Mucosa of rectum (tissue), 2 donors: ENCODE measurements around the gene LRAT.

Experiments used
- H3K27ac ChIP-seq, 2 donors: one replicate each; pipeline ENCODE4 v1.7.0; 2013; ENCODE audit warnings: inconsistent platforms in 2 of 2, low read depth in 2 of 2, low read length in 2 of 2
- H3K27me3 ChIP-seq, 2 donors: one replicate each; pipeline ENCODE4 v1.7.0; 2013; ENCODE audit warnings: low read length in 2 of 2; ENCODE audit not compliant: control insufficient read depth in 2 of 2, insufficient read depth in 2 of 2
- H3K36me3 ChIP-seq, 2 donors: one replicate each; pipeline ENCODE4 v1.7.0; 2013; ENCODE audit warnings: low read length in 2 of 2; ENCODE audit not compliant: control insufficient read depth in 2 of 2, insufficient read depth in 2 of 2
- H3K4me1 ChIP-seq, 2 donors: one replicate each; pipeline ENCODE4 v1.7.0; 2013; ENCODE audit warnings: low read length in 2 of 2, mild to moderate bottlenecking in 1 of 2; ENCODE audit not compliant: control insufficient read depth in 2 of 2, insufficient read depth in 2 of 2
- H3K4me3 ChIP-seq, 2 donors: one replicate each; pipeline ENCODE4 v1.7.0; 2013; ENCODE audit warnings: low read length in 2 of 2
- H3K9ac ChIP-seq, 2 donors: one replicate each; pipeline ENCODE4 v1.7.0; 2013; ENCODE audit warnings: low read length in 2 of 2, low read depth in 1 of 2, mild to moderate bottlenecking in 1 of 2
- H3K9me3 ChIP-seq, 2 donors: one replicate each; pipeline ENCODE4 v1.7.0; 2013; ENCODE audit warnings: low read length in 2 of 2; ENCODE audit not compliant: control insufficient read depth in 2 of 2
- donor health status: healthy.
- donor health status: Normal muscosa, but diverticular disease.

The LRAT gene

DNA sequence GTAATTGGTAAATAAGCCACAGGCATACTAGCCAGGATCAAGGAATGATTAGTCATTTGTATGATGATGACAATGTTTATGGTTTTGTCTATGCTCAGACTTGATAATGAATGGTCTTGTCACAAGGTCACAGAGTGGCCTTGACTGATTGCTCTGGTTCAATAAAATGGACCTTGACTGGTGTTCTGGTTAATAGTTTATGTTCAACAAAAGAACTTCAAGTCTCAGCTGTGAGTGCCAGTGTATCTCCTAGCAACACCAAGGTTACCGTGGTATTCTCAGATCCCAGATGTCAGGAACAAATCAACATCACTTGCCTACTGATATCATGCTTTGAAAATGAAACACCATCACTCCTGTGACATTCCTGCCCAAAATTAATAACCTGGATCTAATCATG is 16.3 kb upstream of the LRAT start:
- no peaks in the 10 kb centered on the region for H3K9me3 ChIP-seq

DNA sequence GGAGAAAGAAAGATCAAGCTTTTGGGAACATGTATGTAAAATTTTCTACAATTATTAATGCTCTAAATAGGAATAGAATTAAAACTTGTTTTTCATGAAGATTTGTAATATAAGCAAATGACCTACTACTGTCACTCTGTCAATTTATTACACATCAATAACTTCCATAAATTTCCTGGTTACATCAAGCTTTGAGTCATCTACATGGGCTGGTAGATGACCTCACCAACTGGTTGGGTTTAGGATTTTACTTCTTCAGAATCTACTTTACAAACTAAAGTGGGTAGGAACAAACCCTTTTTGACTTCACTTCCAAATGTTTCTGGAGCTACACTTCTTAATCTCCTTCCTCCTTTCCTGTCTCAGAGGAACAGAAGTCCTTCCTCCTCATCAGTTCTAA is 12.0 kb upstream of the LRAT start:
- no peak overlapping the region for H3K9ac ChIP-seq
- no peaks in the 10 kb centered on the region for H3K4me1 ChIP-seq
- no peak overlapping the region for H3K4me3 ChIP-seq
- no peaks in the 10 kb centered on the region for H3K9me3 ChIP-seq
- H3K27me3 ChIP-seq = no peaks in the 10 kb centered on the region
- H3K27ac ChIP-seq = no peak overlapping the region
- H3K36me3 ChIP-seq = no peaks in the 10 kb centered on the region

More for the DNA sequence above, 16.3 kb upstream of the LRAT start:
- Histone ChIP-seq H3K36me3 (no peaks in the 10 kb centered on the region), H3K4me3 (no peak overlapping the region), H3K27ac (no peak overlapping the region), H3K4me1 (no peaks in the 10 kb centered on the region), H3K27me3 (no peaks in the 10 kb centered on the region), H3K9ac (no peak overlapping the region)

DNA sequence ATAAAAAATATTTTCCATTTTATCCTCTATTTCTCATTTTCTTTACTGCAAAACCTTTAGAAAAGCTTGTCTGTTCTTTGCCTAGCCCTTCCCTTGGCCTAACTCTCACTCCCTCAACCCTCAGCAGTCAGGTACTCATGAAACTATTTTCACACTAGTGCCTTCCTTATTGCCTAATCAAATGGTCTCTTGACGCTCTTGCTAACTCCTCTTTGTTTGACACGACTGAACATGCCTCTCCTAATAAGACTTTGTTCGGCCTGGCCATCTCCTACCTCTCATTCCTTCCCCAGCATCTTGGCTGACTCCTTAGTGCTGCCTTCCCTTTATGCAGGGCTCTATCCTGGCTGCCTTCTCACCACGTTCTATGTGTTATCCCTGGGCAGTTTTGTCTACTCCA is 11.1 kb upstream of the LRAT start:
- Histone ChIP-seq H3K4me1 (no peaks in the 10 kb centered on the region), H3K36me3 (no peaks in the 10 kb centered on the region), H3K9ac (no peak overlapping the region), H3K9me3 (no peaks in the 10 kb centered on the region), H3K27me3 (no peaks in the 10 kb centered on the region), H3K4me3 (no peak overlapping the region), H3K27ac (no peak overlapping the region)

DNA sequence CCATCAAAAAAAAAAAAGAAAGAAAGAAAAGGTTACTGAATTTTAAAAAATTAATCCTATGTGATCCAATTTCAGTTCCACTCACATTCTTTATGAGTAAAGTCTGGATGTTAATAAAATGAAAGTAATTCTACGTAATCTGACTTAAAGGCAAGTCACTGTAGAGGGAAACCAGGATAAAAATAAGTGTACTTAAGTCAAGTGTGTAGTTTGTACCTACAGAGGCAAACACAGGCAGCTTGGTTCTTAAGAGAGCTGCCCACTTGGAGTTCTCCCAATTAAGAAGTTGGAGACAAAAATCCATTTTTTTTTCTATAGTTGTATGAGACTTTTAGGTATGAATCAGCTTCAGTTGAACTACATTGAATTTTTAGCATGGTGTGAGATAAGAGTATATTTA is 7.0 kb upstream of the LRAT start:
- Histone ChIP-seq H3K9me3 (no peaks in the 10 kb centered on the region), H3K4me3 (no peak overlapping the region), H3K36me3 (no peaks in the 10 kb centered on the region), H3K4me1 (no peaks in the 10 kb centered on the region), H3K9ac (no peak overlapping the region), H3K27me3 (peaks cover under 1 to 9% of the 10 kb centered on the region in 2 donors), H3K27ac (no peak overlapping the region)

DNA sequence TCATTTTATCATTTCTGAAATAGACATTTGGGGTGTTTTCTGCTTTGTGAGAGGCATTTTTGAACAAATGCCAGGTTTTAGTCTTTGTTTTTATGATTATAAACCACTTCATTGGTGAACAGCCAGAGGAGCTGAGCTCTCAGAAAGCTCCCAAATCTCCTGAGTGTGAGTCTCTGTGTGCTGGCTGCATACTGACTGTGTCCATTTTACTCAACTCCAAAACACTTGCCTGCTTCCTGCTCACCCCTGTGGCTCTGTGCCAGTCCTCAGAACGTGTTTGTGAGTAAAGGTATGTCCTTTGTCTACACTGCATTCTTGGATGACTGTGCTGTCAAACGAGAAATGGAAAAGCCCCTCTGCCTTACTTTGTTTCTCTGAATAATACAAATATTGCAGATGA is 5.4 kb upstream of the LRAT start:
- H3K4me3 ChIP-seq = no peak overlapping the region
- H3K36me3 ChIP-seq = no peaks in the 10 kb centered on the region
- H3K27me3 ChIP-seq = peaks cover 10 to 20% of the 10 kb centered on the region in 2 donors
- H3K27ac ChIP-seq = no peak overlapping the region
- H3K9me3 ChIP-seq = no peaks in the 10 kb centered on the region
- H3K4me1 ChIP-seq = peaks cover under 1 to 2% of the 10 kb centered on the region in 2 donors
- H3K9ac ChIP-seq = no peak overlapping the region

DNA sequence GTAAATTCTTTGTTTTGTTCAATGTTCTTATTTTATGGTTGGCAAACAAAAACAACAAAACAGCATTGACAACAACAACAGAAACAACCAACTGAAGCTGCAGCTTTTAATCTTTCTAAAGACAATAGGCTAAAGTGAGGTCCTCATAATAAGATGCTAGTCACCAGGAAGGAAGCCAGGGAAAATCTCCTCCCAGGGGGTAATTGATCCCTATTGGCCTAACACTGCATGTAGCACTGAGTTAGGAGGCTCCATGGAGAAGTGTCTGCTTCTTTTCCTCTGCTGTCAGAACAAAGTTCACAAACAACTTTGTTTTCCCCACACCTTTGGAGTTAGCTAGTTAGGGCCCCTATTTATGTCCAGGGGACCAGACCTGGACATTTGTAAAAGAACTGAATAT is 4.7 kb upstream of the LRAT start:
- H3K27me3 ChIP-seq = peaks cover 12 to 26% of the 10 kb centered on the region in 2 donors
- H3K9ac ChIP-seq = no peak overlapping the region
- H3K27ac ChIP-seq = no peak overlapping the region
- H3K9me3 ChIP-seq = no peaks in the 10 kb centered on the region
- peaks cover 5 to 6% of the 10 kb centered on the region in 2 donors for H3K4me1 ChIP-seq
- no peaks in the 10 kb centered on the region for H3K36me3 ChIP-seq
- no peak overlapping the region for H3K4me3 ChIP-seq

DNA sequence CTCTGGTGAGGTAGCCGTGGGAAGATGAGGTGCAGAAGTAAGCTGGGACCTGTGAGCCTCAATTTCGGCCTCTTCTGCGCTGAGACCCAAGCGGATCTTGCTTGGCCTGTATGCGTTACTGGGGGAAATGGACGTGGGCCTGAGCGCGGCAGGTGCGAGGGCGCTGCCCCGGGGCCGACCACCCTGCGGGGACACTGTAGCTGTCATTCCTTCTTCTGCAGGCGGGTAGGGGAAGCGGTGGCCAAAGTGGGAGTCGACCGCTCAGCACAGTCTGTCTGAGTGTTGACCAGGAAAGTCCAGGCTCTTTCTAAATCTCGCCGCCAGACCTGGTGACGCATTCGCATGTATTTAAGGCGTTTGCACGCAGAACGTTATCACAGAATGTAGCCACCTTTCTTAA is 3.3 kb upstream of the LRAT start:
- Histone ChIP-seq H3K36me3 (no peaks in the 10 kb centered on the region), H3K4me3 (no peak overlapping the region), H3K27ac (no peak overlapping the region), H3K4me1 (peaks cover 6 to 10% of the 10 kb centered on the region in 2 donors), H3K27me3 (peaks cover 18 to 36% of the 10 kb centered on the region in 2 donors), H3K9ac (no peak overlapping the region), H3K9me3 (no peaks in the 10 kb centered on the region)

DNA sequence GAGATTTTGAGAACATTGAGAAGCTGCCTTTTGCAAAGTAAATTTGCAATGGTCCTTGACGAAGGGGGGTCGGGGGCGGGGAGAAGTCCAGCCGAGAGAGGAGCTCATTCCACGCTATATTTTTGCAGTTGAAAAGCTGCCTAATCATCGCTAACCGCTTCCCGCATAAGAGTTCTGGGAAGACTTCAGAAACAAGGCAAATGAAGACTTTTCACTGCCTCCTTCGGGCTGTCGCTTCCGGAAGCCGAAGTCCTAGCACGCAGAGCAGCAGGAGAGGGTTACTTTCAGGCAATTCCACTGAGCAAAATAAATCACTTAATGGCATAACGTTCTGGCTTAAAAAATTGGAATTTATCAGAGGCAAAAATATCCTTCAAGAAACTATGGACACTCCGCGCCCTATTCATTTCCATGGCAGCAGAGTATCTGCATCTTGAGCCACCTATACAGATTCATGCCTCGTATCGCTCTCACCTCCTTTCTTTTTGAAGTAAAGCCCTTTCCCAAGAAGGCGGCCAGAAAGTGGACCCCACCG is 2.6 kb upstream of the LRAT start:
- Histone ChIP-seq H3K4me1 (peaks cover 6 to 10% of the 10 kb centered on the region in 2 donors), H3K9ac (no peak overlapping the region), H3K27ac (no peak overlapping the region), H3K27me3 (peaks cover 18 to 37% of the 10 kb centered on the region in 2 donors), H3K36me3 (no peaks in the 10 kb centered on the region), H3K9me3 (no peaks in the 10 kb centered on the region), H3K4me3 (no peak overlapping the region)

DNA sequence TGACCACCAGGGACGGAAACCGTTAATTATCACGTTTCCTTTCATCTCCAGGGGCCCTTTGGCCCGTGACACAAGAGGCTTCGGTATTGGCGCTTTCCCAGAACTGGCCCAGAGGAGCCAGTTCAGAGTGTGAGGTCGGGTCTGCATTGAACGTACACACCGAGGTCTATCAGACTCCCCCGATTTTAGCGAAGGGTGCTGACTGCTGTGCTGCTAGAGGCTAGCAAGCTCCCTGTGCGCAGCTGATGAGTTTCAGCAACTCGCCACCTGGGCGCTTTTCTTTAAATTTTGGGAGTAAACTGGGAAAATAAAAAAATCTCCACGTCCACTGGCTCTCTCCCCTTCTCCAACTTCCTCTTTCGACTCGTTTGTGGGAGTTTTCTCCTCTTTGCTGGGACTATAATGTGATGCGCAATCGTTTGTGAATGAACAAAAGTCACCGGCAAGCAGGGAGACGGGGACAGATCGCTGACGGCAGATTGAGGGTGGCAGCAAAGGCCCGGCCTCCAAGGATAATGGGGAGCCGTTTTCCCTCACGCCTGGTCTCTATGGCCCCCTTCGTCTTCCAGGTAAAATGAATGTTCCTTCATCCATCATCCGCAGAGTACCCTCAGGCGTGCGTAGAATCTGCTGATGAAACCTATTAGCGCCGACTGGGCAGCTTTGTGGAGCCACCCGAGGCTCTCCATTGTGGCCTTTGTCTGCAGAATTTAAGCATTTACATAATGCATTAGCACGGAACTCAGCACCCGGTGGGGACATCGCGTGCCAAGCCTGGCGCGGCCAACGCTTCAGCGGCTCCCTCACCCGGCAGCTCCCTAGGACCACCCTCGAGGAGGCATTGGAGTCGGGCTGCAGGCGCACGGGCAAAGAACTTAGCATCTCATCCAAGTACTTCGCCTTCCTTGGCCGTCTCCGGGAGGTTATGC is 1.6 kb upstream of the LRAT start:
- Histone ChIP-seq H3K27ac (no peak overlapping the region), H3K9me3 (no peaks in the 10 kb centered on the region), H3K9ac (no peak overlapping the region), H3K27me3 (peaks cover 18 to 37% of the 10 kb centered on the region in 2 donors), H3K36me3 (no peaks in the 10 kb centered on the region), H3K4me3 (no peak overlapping the region), H3K4me1 (peaks cover 6 to 10% of the 10 kb centered on the region in 2 donors)

DNA sequence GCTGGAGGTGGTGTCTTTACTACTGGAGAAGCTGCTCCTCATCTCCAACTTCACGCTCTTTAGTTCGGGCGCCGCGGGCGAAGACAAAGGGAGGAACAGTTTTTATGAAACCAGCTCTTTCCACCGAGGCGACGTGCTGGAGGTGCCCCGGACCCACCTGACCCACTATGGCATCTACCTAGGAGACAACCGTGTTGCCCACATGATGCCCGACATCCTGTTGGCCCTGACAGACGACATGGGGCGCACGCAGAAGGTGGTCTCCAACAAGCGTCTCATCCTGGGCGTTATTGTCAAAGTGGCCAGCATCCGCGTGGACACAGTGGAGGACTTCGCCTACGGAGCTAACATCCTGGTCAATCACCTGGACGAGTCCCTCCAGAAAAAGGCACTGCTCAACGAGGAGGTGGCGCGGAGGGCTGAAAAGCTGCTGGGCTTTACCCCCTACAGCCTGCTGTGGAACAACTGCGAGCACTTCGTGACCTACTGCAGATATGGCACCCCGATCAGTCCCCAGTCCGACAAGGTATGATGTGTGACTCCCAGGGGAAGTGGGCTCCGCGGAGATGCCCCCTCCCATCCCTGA is 634 bp downstream of the LRAT start:
- no peaks in the 10 kb centered on the region for H3K9me3 ChIP-seq
- no peak overlapping the region for H3K9ac ChIP-seq
- H3K36me3 ChIP-seq = no peaks in the 10 kb centered on the region
- peak overlapping the region; percentile 74 to 78 for H3K4me3 ChIP-seq
- no peak overlapping the region for H3K27ac ChIP-seq
- H3K4me1 ChIP-seq = peaks cover 6 to 10% of the 10 kb centered on the region in 2 donors
- H3K27me3 ChIP-seq = peaks cover 18 to 37% of the 10 kb centered on the region in 2 donors
